ENCODE measurements around the gene TCF7L2. TPM values are rescaled to one million over a fixed set of nuclear protein-coding genes. Genes with fewer than 3 reads are reported as not detected.

TCF7L2 gene
- total and polyA plus RNA-seq, 8 donors: 6.7 to 179 (median 61.7) TPM

DNA sequence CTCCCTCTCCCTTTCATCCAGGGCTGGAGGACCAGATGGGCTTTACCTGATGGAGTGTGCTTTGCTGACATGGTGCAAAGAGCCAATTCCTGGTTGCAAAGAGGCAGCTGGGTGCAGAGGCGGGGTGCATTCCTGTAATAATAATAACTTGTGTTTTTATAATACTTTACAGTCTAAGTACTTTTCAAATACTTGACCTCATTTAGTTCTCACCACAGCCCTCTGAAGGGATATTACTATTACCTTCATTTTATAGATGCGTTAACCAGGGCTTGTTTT, 70.4 kb downstream of the TCF7L2 start:
- DNase-seq: no peak
- Histone ChIP-seq H3K27me3 (no peaks in the 10 kb centered on the region), H3K4me3 (no peak overlapping the region), H3K36me3 (no peaks in the 10 kb centered on the region), H3K9me3 (no peaks in the 10 kb centered on the region), H3K27ac (peak overlapping the region in 4 of 5 donors; percentile 38 to 79 (median 62)), H3K4me1 (peaks cover 52 to 82% (median 69%) of the 10 kb centered on the region in 4 donors)
- WGBS, 5 donors: 65 to 90% (median 84%) methylated on average over 2 of the region's 2 CpGs
- TF ChIP-seq, protein P1, sequence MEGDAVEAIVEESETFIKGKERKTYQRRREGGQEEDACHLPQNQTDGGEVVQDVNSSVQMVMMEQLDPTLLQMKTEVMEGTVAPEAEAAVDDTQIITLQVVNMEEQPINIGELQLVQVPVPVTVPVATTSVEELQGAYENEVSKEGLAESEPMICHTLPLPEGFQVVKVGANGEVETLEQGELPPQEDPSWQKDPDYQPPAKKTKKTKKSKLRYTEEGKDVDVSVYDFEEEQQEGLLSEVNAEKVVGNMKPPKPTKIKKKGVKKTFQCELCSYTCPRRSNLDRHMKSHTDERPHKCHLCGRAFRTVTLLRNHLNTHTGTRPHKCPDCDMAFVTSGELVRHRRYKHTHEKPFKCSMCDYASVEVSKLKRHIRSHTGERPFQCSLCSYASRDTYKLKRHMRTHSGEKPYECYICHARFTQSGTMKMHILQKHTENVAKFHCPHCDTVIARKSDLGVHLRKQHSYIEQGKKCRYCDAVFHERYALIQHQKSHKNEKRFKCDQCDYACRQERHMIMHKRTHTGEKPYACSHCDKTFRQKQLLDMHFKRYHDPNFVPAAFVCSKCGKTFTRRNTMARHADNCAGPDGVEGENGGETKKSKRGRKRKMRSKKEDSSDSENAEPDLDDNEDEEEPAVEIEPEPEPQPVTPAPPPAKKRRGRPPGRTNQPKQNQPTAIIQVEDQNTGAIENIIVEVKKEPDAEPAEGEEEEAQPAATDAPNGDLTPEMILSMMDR (IDR thresholded peaks at IDR 0.05): no peak
- no peak for TF ChIP-seq EP300 (IDR thresholded peaks at IDR 0.05)
- TF ChIP-seq POLR2AphosphoS5 (IDR thresholded peaks at IDR 0.05): no peak
- TF ChIP-seq POLR2A (IDR thresholded peaks at IDR 0.05): no peak
- intact Hi-C loops (cut with DNase I; ENCODE audit: low total_unique reads): no loop called here

DNA sequence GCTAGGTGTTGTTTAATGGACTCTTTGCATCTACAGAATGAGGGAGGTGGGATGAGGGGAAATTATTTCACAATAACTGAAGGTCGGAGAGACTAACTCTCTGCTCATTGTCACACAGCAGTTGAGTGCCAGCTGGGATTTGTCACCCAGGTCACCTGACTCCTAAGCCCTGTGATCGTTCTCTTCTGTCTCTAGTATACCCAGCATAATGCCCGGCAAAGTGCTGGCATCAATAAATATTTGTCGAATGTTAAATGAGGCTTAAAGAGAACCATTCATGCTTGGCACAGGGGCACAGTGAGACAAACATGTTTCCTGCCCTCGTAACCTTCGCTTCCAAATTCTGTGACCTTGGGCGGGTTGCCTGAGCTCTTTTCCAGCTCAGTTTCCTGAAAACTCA, 70.8 kb downstream of the TCF7L2 start:
- Histone ChIP-seq H3K27me3 (no peaks in the 10 kb centered on the region), H3K4me3 (no peak overlapping the region), H3K9me3 (no peaks in the 10 kb centered on the region), H3K4me1 (peaks cover 52 to 78% (median 67%) of the 10 kb centered on the region in 4 donors), H3K27ac (peak overlapping the region in 4 of 5 donors; percentile 38 to 79 (median 62)), H3K36me3 (no peaks in the 10 kb centered on the region)
- 31 to 45% (median 38%) methylated on average over 7 of the region's 7 CpGs for WGBS, 5 donors
- TF ChIP-seq POLR2AphosphoS5 (IDR thresholded peaks at IDR 0.05) (peak in 1 of 3 donors; percentile 48), POLR2A (IDR thresholded peaks at IDR 0.05) (no peak), EP300 (IDR thresholded peaks at IDR 0.05) (no peak)
- TF ChIP-seq, protein P1 (IDR thresholded peaks at IDR 0.05): no peak
- DNase-seq: no peak
- intact Hi-C loops (cut with DNase I; ENCODE audit: low total_unique reads): no loop called here

DNA sequence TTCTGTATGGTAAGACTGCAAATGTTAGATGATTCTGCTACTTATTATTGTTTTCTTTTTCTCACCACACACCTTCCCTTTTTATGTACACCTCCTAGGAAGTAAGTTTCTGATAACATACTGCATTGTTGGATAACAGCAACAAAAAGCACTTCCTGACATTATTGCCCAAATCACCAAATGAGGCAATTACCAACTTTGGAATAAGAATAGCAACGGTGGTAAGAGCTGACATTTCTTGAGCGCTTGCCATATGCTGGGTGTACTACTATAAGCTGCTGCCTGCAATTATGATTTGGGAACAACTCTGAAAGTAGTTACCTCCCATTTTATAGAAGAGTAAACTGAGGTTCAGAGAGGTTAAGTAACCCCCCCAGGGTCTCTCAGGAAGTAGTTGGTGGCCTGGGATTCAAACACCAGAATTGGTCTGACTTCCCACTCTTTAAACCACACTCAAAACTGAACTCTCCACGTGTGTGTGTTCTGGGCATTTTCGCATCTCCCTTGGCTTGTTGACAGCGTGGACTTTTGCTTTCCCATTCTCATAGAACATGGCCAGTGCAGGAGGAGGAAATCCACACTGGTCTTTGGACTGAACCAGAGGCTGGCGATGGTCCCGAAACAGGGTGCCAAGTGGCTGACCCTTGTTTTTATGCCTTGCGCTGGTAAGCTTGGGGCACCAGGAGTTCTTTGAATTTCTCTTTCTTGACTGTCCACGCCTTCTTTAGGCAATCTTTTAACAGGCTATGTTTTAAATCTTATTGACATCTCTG, 71.4 kb downstream of the TCF7L2 start:
- DNase-seq: peak in 1 of 2 donors; percentile 74
- no peaks in the 10 kb centered on the region for H3K27me3 ChIP-seq
- peak overlapping the region in 4 of 5 donors; percentile 32 to 79 (median 62) for H3K27ac ChIP-seq
- H3K4me1 ChIP-seq: peaks cover 55 to 78% (median 68%) of the 10 kb centered on the region in 4 donors
- WGBS, 5 donors: 31 to 46% (median 36%) methylated on average over 9 of the region's 9 CpGs
- intact Hi-C loops (cut with DNase I; ENCODE audit: low total_unique reads): no loop called here
- no peak overlapping the region for H3K4me3 ChIP-seq
- no peaks in the 10 kb centered on the region for H3K36me3 ChIP-seq
- TF ChIP-seq POLR2AphosphoS5 (IDR thresholded peaks at IDR 0.05): no peak
- no peak for TF ChIP-seq EP300 (IDR thresholded peaks at IDR 0.05)
- TF ChIP-seq, protein P1 (IDR thresholded peaks at IDR 0.05): no peak
- no peak for TF ChIP-seq POLR2A (IDR thresholded peaks at IDR 0.05)
- H3K9me3 ChIP-seq: no peaks in the 10 kb centered on the region

DNA sequence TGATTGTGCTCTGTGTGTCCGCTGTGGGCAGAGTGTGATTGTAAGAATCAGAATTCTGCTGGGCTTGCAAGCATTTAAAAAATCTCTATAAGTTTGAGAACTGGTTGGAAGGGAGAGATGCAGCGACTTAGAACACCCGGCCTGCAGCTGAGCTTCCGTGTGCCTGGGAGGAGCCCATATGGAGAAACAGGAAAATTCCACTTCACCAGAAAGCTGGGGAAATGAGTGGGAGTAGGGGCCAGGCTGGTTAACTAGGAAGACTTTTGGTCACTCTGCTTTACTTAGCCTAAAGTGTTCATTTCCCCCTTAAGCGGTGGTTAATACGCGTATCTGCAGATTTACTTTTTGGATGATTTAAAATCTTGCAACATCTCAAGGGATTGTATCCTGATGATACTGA, 72.2 kb downstream of the TCF7L2 start:
- Histone ChIP-seq H3K9me3 (no peaks in the 10 kb centered on the region), H3K36me3 (no peaks in the 10 kb centered on the region), H3K4me3 (no peak overlapping the region), H3K27ac (peak overlapping the region in 4 of 5 donors; percentile 27 to 79 (median 52)), H3K27me3 (no peaks in the 10 kb centered on the region), H3K4me1 (peaks cover 58 to 78% (median 69%) of the 10 kb centered on the region in 4 donors)
- no peak for DNase-seq
- TF ChIP-seq EP300 (IDR thresholded peaks at IDR 0.05): no peak
- no peak for TF ChIP-seq POLR2A (IDR thresholded peaks at IDR 0.05)
- TF ChIP-seq, protein P1 (IDR thresholded peaks at IDR 0.05): no peak
- TF ChIP-seq POLR2AphosphoS5 (IDR thresholded peaks at IDR 0.05): no peak
- intact Hi-C loops (cut with DNase I; ENCODE audit: low total_unique reads): no loop called here
- 78 to 84% (median 81%) methylated on average over 7 of the region's 7 CpGs for WGBS, 5 donors

All from stomach (tissue), 9 donors.